ENCODE measurements around the gene ROR1.

GRCh38 chr1:63923302-63923701 lies 149.5 kb downstream of the ROR1 start:
- TF ChIP-seq POLR2A (IDR thresholded peaks at IDR 0.05; ENCODE audit: low read depth, low read length) = no peak
- TF ChIP-seq, protein P1, sequence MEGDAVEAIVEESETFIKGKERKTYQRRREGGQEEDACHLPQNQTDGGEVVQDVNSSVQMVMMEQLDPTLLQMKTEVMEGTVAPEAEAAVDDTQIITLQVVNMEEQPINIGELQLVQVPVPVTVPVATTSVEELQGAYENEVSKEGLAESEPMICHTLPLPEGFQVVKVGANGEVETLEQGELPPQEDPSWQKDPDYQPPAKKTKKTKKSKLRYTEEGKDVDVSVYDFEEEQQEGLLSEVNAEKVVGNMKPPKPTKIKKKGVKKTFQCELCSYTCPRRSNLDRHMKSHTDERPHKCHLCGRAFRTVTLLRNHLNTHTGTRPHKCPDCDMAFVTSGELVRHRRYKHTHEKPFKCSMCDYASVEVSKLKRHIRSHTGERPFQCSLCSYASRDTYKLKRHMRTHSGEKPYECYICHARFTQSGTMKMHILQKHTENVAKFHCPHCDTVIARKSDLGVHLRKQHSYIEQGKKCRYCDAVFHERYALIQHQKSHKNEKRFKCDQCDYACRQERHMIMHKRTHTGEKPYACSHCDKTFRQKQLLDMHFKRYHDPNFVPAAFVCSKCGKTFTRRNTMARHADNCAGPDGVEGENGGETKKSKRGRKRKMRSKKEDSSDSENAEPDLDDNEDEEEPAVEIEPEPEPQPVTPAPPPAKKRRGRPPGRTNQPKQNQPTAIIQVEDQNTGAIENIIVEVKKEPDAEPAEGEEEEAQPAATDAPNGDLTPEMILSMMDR (IDR thresholded peaks at IDR 0.05; ENCODE audit: extremely low read depth in 1 of 2, insufficient read depth in 1 of 2, low read depth in 1 of 2, low read length in 2 of 2) = no peak
- no peak for TF ChIP-seq POLR2AphosphoS5 (IDR thresholded peaks at IDR 0.05; ENCODE audit: insufficient read depth, low read depth, low read length)
- TF ChIP-seq EZH2 (IDR thresholded peaks at IDR 0.05; ENCODE audit: borderline replicate concordance, low read depth, low read length, severe bottlenecking) = no peak
- TF ChIP-seq, protein P2, sequence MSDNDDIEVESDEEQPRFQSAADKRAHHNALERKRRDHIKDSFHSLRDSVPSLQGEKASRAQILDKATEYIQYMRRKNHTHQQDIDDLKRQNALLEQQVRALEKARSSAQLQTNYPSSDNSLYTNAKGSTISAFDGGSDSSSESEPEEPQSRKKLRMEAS (IDR thresholded peaks at IDR 0.05; ENCODE audit: insufficient read depth, insufficient read length) = no peak
- no peak for TF ChIP-seq MYC (IDR thresholded peaks at IDR 0.05; ENCODE audit: low read depth, low read length)
- TF ChIP-seq GATA2 (IDR thresholded peaks at IDR 0.05; ENCODE audit: insufficient read depth, insufficient read length, low read depth, low read length) = no peak

All from endothelial cell of umbilical vein (primary cell).